Measurements from ENCODE around the gene PARN. TPM values are rescaled to one million over a fixed set of nuclear protein-coding genes. Genes with fewer than 3 reads are reported as not detected.

PARN gene
- total and polyA plus RNA-seq, 2 of the 8 experiments (the other 6 are each of a cell fraction or from before 2014, with no cell fraction given): 24.5 to 44.6 TPM

DNA sequence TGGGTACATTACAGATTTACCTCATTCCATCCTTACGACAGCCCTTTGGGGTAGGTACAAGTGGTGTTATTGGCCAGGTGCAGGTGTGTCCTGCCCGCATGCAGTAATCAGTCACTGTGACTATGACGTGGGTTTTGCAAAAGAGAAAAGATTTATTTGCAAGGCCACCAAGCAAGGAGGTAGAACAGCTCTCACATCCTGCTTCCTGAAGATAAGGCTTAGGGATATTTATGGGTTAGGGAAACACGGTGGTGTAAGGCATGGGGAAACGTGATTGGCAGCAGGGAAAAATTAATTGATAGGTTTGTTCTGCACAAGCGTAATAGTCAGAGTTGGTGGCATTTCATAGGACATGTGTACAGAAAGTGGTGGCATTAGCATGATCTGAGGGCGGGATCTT is 214.8 kb downstream of the PARN start (continued):
- TF ChIP-seq, protein P1, sequence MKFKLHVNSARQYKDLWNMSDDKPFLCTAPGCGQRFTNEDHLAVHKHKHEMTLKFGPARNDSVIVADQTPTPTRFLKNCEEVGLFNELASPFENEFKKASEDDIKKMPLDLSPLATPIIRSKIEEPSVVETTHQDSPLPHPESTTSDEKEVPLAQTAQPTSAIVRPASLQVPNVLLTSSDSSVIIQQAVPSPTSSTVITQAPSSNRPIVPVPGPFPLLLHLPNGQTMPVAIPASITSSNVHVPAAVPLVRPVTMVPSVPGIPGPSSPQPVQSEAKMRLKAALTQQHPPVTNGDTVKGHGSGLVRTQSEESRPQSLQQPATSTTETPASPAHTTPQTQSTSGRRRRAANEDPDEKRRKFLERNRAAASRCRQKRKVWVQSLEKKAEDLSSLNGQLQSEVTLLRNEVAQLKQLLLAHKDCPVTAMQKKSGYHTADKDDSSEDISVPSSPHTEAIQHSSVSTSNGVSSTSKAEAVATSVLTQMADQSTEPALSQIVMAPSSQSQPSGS (IDR thresholded peaks at IDR 0.05; ENCODE audit: low read length): no peak
- TF ChIP-seq CHD1 (IDR thresholded peaks at IDR 0.05; ENCODE audit: low read depth, low read length): no peak
- TF ChIP-seq CREB1 (IDR thresholded peaks at IDR 0.05): no peak
